ENCODE data around the gene VWCE. TPM values are rescaled to one million over a fixed set of nuclear protein-coding genes. Genes with fewer than 3 reads are reported as not detected.

VWCE gene
- polyA plus RNA-seq, 1 of the 3 experiments (the other 2 are of a cell fraction): 5.0 TPM

- peaks cover under 1 to 18% of the 10 kb centered on the region in 2 experiments; a peak in 1 of 4 replicates for H3K4me1 ChIP-seq (ENCODE audit: control insufficient read depth in 1 of 2, insufficient read depth in 2 of 2, low read depth in 1 of 2, low read length in 1 of 2)
- peaks cover 0 to 30% of the 10 kb centered on the region in 2 experiments for H3K36me3 ChIP-seq (replicated peaks in 1 of 2; ENCODE audit: control insufficient read depth in 1 of 2, insufficient read depth in 2 of 2, low read length in 1 of 2)
- DNase-seq: no peak
- H3K79me2 ChIP-seq (ENCODE audit: insufficient read depth): no peaks in the 10 kb centered on the region
- ChIA-PET CTCF (interaction anchor here (3.3 to 7.9 kb wide), 3 partner anchors 25 to 53 kb away, joined by 9 to 300 read pairs (median 93); partner anchors contain the start of genes CYB561A3, TMEM138 and TMEM216), POLR2A (no interaction called here)
- H3K4me3 ChIP-seq (ENCODE audit: low read depth in 2 of 2, low read length in 1 of 2): no peak overlapping the region
- H3K9me3 ChIP-seq: no peaks in the 10 kb centered on the region
- WGBS (ENCODE audit: low lambda C conversion rate): 92% methylated on average over 4 of the region's 4 CpGs
- no peak overlapping the region for H3K4me2 ChIP-seq
- H3K9me2 ChIP-seq: no peaks in the 10 kb centered on the region
- no peak overlapping the region for H2AFZ ChIP-seq (ENCODE audit: low read depth)
- H3F3A ChIP-seq (replicated peaks; ENCODE audit: insufficient read depth): no peaks in the 10 kb centered on the region
- no peak overlapping the region for H3K27ac ChIP-seq (ENCODE audit: low read depth in 2 of 2, low read length in 1 of 2)
- H4K20me1 ChIP-seq (ENCODE audit: insufficient read depth): no peaks in the 10 kb centered on the region
- no peaks in the 10 kb centered on the region for H3K27me3 ChIP-seq (ENCODE audit: insufficient read depth)
- H3K9ac ChIP-seq: no peak overlapping the region
- TF ChIP-seq RAD21 (IDR thresholded peaks at IDR 0.05; ENCODE audit: low read length) (no peak), RXRA (IDR thresholded peaks at IDR 0.05; ENCODE audit: borderline replicate concordance, low read depth) (no peak), RFX5 (IDR thresholded peaks at IDR 0.05; ENCODE audit: low read length) (no peak), CHD2 (IDR thresholded peaks at IDR 0.05; ENCODE audit: low read length, partially characterized antibody) (no peak), GABPA (IDR thresholded peaks at IDR 0.05; ENCODE audit: low read depth) (no peak), GATA2 (CRISPR knock-in tag; IDR thresholded peaks at IDR 0.05) (no peak), ZBTB33 (IDR thresholded peaks at IDR 0.05; ENCODE audit: borderline replicate concordance, low read depth) (no peak), TAF1 (IDR thresholded peaks at IDR 0.05; ENCODE audit: borderline replicate concordance, low read depth, low read length) (no peak), FOXJ3 (CRISPR knock-in tag; IDR thresholded peaks at IDR 0.05) (no peak), TCF12 (IDR thresholded peaks at IDR 0.05) (no peak), FOSL2 (IDR thresholded peaks at IDR 0.05; ENCODE audit: borderline replicate concordance, low read depth) (no peak), TEAD4 (IDR thresholded peaks at IDR 0.05; ENCODE audit: borderline replicate concordance, insufficient read depth) (no peak), USF2 (IDR thresholded peaks at IDR 0.05; ENCODE audit: borderline replicate concordance, low read depth, low read length) (no peak)
Measured at GRCh38 chr11:61339490-61339878, 44.4 kb upstream of the VWCE start.

GRCh38 chr11:61338783-61339489 is 43.8 kb upstream of the VWCE start:
- CTCF ChIA-PET: interaction anchor here (3.3 to 7.9 kb wide), 3 partner anchors 25 to 54 kb away, joined by 9 to 300 read pairs (median 93); partner anchors contain the start of genes CYB561A3, TMEM138 and TMEM216

More at GRCh38 chr11:61338783-61339489, 43.8 kb upstream of the VWCE start:
- POLR2A ChIA-PET: interaction anchor here (1.2 kb wide), 1 partner anchor 23 kb away, joined by 4 read pairs; the partner anchor contains the start of genes CYB561A3 and TMEM138
- H3K9me3 ChIP-seq: no peaks in the 10 kb centered on the region
- peaks cover 0 to 30% of the 10 kb centered on the region in 2 experiments for H3K36me3 ChIP-seq (replicated peaks in 1 of 2; ENCODE audit: control insufficient read depth in 1 of 2, insufficient read depth in 2 of 2, low read length in 1 of 2)
- no peak overlapping the region for H3K27ac ChIP-seq (ENCODE audit: low read depth in 2 of 2, low read length in 1 of 2)
- no peaks in the 10 kb centered on the region for H3F3A ChIP-seq (replicated peaks; ENCODE audit: insufficient read depth)
- H3K79me2 ChIP-seq (ENCODE audit: insufficient read depth): no peaks in the 10 kb centered on the region
- no peak overlapping the region for H2AFZ ChIP-seq (ENCODE audit: low read depth)
- H3K4me2 ChIP-seq: no peak overlapping the region
- H4K20me1 ChIP-seq (ENCODE audit: insufficient read depth): no peaks in the 10 kb centered on the region
- no peak overlapping the region for H3K9ac ChIP-seq
- TF ChIP-seq SMC3 (IDR thresholded peaks at IDR 0.05; ENCODE audit: low read depth, low read length) (no peak), RCOR1 (IDR thresholded peaks at IDR 0.05; ENCODE audit: low read length) (no peak), TEAD4 (IDR thresholded peaks at IDR 0.05; ENCODE audit: borderline replicate concordance, insufficient read depth) (no peak), YY1 (IDR thresholded peaks at IDR 0.05; ENCODE audit: low read depth) (no peak), RFX5 (IDR thresholded peaks at IDR 0.05; ENCODE audit: low read length) (no peak), FOSL2 (IDR thresholded peaks at IDR 0.05; ENCODE audit: borderline replicate concordance, low read depth) (no peak), GABPA (IDR thresholded peaks at IDR 0.05; ENCODE audit: low read depth) (no peak), MXI1 (IDR thresholded peaks at IDR 0.05; ENCODE audit: low read depth, low read length) (no peak), CTCF (IDR thresholded peaks at IDR 0.05) (no peak)
- peaks cover 6 to 21% of the 10 kb centered on the region in 2 experiments; a peak in 2 of 4 replicates for H3K4me1 ChIP-seq (ENCODE audit: control insufficient read depth in 1 of 2, insufficient read depth in 2 of 2, low read depth in 1 of 2, low read length in 1 of 2)
- H3K4me3 ChIP-seq (ENCODE audit: low read depth in 2 of 2, low read length in 1 of 2): no peak overlapping the region
- DNase-seq: no peak
- 94% methylated on average over 16 of the region's 26 CpGs for WGBS (ENCODE audit: low lambda C conversion rate)
- no peaks in the 10 kb centered on the region for H3K9me2 ChIP-seq
- no peaks in the 10 kb centered on the region for H3K27me3 ChIP-seq (ENCODE audit: insufficient read depth)
